GM19397 (cell line): ENCODE results near the gene NUFIP1.
A peak's percentile ranks its signal among the peaks of the same experiment; 100 is the strongest.
"Not testable (repeated sequence)": the region's sequence is repeated elsewhere in the genome, so short reads cannot be mapped to it uniquely, and the experiment has no call there.

ENCODE experiments used
- ATAC-seq: cut with Tn5 transposase; IDR thresholded peaks from one replicate; pipeline ENCODE4 v1.9.1; 2021; ENCODE audit warnings: mild to moderate bottlenecking, moderate library complexity; ENCODE audit not compliant: unreplicated experiment

NUFIP1 gene

DNA sequence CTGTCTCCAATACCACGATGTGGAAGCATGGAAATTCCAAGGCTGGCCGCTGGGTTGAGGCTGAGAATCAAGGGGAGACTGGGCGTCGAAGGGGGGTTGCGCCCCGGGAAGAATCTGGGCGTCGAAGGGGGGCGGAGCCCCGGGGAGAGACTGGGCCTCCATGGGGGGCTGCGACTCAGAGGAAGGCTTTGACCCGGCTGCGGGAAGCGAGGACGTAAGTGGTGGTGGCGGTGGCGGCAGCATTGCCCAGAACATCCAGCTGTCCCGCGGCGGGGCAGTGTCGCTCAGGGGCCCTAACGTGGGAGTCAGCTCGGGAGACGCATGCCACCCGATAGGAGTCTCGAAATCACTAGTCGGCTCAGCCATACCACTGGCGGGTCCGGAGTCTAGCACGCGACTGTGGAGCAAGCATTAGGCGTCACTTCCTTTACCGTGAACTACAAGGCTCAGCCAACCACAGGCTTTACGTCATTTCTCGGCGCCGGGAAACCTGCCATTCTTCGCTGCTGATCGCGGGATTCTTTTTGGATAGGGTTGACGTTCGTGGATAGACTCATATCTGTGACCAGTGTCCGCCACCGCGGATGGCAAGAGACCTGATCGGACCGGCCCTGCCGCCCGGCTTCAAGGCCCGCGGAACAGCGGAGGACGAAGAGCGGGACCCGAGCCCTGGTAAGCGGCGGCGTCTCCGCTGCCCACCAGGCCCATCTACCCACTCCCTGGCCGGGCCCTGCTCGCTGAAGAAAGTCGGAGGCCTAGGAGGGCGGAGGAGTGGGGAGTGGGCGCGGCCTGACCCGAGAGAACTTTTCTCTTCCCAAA, at the start of gene NUFIP1, which contains the start of gene GPALPP1:
Gene NUFIP1, minus strand, starts transcription at position 401 of the 819 bp plus-strand sequence. Its CDS starts 35 bp downstream, at position 366.
Gene GPALPP1, plus strand, starts transcription at position 468 of the 819 bp plus-strand sequence. Its CDS starts 117 bp downstream, at position 585.
- peak; percentile 95 for ATAC-seq

DNA sequence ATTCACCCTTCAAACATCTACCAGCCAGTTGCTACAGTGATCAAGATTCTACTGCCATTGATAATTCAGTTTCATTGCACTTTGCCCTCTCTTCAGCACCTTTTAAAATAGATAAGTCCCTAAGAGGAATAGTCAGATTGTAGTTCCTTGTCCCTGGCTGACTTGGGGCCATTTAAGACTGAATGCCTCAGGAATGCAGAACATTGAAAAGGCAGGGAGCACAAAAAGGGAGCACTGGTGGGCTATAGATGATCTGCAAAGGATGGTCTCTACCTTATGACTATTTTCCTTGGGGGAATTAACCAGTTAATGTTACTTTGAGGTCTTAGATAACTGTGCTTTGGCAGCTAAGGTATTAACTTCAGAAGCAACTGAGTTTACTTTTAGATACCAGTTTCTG, 46.9 kb upstream of the NUFIP1 start:
- no peak for ATAC-seq

DNA sequence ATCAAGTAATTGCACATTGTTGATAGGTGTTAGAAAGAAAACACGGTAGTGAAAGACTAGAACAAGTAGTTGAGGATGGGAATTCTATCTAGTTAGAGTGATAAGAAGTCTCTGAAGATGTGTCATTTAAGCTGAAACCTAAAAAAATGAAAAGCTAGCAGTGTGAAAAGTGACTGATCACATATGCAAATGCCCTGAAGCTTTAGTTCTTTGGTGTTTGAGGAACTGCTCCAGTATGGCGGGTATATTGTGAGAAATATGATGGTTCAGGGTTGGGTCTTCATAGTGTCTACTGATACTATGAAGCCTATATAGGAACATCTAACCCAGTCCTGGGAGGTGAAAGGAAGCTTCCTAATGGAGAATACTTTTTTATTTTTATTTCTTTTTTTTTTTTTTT, 45.1 kb upstream of the NUFIP1 start:
- ATAC-seq: no peak

DNA sequence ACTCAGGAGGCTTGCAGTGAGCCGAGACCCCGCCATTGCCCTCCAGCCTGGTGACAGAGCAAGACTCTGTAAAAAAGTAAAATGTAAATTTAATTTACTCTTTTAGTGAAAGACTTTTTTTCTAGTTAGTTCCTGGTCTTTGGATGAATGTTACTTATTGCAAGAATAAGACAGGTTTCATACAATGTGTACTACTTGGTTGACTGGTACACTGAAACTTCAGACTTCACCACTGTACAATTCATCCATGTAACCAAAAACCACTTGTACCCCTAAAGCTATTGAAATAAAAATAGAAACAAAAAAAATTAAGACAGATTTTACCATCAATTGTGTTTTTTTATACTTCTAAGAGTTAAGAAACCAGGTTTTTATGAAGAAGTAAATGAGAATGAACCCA, 35.6 kb upstream of the NUFIP1 start:
- ATAC-seq: no peak

DNA sequence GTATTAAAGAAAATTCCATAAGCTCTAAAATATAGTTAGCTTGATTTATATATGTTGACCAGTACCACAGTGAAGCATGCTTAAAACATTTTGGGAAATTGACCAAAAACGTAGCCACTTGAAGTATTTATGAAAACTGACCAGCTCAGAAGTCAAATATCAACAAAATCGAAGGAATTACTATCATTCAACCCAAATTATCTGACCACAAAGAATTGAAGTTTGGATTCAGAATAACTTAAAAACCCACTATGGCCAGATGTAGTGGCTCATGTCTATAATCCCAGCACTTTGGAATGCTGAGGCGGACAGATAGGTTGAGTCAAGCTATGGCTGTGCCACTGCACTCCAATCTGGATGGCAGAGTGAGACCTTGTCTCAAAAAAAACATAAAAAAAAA, 32.0 kb upstream of the NUFIP1 start:
- ATAC-seq: no peak

DNA sequence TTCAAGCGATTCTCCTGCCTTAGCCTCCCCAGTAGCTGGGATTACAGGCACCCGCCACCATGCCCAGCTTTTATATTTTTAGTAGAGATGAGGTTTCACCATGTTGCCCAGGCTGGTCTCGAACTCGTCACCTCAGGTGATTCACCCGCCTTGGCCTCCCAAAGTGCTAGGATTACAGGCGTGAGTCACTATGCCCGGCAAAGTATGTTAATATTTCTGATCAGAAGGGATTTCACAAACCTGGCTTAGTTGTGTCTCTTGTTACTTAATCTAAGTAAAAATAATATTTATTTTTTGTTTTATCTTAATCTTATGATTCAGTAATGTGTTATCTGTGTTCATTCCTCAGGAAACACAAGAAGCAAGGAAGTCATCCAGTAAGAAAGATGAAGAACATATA, 30.7 kb upstream of the NUFIP1 start:
- ATAC-seq: not testable (repeated sequence)

DNA sequence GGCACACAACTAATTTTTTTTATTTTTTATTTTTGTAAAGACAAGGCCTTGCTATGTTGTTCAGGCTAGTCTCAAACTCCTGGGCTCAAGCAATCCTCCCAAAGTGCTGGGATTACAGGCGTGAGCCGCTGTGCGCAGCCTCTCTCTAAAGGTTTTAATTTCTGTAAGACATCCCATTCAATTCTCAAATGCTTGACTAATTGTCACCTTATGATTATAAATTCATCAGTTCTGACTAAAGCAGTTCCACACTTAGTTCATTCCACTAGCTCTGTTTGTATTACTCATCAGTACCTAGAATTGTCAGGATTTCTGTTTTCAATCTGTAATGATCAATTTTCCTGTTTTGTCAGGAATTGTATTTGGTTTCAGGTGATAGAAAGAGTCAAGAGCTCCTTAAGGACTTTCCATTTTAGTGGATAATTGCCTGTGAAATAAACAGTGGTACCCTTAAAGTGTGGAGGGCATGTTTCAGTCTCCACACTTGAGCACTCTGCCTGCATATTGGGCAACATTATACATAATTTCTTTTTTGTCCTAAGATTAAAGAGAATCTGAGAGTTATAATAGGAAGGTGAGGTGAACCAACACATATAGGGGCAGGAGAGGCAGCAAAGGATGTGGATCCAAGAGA, 27.6 kb upstream of the NUFIP1 start:
- ATAC-seq: no peak

DNA sequence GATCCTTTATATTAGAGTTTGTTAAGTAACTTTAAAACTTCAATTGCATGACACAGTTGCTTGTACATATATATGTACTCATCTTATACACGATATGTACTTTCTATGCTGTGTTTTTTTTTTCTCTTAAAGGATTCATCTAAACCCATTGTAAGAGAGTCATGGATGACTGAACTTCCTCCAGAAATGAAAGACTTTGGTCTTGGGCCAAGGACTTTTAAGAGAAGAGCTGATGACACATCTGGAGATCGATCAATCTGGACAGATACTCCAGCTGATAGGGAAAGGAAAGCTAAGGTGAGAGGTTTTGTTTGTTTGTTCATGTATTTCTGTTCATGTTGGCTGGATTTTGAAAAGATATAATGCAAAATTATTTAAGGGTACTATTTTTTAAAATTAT, 26.0 kb upstream of the NUFIP1 start:
- no peak for ATAC-seq

DNA sequence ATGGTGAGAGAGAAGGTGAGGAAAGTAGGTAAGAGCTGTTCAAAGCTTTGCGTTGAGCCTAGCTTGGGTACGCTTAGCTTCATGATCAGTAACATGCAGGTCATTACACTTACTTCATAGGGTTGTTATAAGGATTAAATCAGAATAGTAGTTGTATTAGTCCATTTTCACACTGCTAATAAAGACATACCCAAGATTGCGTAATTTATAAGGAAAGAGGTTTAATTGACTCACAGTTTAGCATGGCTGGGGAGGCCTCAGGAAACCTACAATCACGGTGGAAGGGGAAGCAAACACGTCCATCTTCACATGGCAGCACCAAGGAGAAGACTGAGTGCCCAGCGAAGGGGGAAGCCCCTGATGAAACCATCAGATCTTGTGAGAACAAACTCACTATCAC, 21.9 kb upstream of the NUFIP1 start:
- no peak for ATAC-seq

DNA sequence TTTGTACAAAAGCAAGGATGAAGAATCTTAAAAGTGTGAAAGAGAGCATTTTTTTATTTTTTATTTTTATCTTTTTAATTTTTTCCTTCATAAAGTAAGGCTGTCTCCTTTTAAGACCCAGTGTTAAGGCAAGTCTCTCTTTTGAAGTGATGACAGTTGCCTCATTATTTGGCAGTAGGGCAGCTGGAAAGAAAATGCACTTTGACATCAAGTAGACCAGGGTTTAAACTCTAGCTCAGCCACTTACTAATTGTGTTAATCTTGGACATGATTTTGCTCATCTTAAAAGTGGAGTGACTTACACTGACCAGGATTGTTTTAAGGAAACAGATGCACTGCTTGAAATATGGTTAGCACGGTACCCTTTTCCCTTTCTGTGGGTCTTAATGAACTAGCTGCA, 18.6 kb upstream of the NUFIP1 start:
- ATAC-seq: no peak

DNA sequence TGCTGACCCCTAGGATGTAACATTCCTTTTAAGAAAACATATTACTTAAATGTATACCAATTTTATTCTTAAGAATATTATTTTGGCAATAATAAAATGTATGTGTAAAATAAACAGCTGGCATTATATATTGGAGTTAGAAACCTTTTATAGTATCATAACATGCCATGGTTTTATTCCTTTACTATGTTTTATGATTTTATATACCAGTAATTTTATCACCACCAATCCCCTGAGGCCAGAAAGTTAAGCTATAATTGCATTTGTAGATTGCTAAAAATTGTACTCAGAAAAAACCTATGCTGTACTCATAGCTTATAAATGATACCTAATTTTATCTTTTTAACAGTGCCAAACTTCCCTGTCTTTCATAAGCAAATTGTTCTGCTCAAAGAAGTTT, 18.0 kb upstream of the NUFIP1 start:
- no peak for ATAC-seq

DNA sequence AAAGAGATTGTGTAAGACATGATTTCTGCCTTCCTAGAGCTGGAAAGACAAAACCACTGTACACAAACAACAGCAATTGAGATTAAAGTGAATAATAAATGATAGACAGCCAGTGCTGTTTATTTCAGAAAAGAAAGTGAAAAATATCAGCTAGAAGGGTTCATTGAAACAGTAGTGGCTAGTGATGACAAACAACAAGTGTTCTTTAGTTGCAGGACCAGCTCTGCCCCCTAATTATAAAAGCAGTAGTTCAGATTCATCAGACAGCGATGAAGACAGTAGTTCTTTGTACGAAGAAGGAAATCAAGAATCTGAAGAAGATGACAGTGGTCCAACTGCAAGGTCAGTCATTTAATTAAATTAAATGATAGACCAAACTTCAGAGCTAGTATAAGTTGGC, 14.8 kb upstream of the NUFIP1 start:
- ATAC-seq: no peak

DNA sequence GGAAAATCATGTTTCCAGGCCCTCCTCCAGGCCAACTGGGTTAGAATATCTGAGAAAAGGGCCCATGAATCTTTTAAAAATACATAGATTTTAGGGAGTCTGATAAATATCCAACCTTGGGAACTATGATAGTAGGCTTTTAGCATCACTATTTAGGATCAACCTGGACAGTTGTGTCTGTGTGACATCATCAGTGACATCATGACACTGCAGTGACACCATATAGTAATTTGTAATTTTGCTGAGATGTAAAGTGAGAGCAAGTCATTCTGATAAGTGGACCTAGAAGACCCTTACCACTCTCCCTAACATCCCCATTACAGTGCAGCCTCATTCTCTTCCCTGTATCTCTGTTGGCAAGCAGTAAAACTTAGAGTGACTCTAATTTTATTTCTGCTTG, 14.1 kb upstream of the NUFIP1 start:
- no peak for ATAC-seq

DNA sequence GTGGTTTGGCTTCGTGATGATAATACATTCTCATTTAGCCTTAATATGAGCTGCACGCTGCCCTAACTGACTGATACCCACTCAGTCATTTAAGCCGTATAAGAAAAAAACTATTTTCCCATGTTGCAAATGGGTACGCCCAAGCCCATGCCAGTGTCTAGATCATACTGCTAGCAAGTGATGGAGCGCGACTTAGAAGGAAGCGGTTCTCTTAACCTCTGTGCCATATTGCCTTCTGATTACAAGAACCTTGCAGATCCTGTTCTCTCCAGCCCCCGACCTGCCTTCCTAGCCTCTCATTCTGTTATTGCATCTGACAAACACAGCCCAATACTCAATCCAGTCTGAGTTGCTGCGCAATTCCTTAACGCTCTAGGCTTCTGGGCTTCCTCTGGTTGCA, 670 bp upstream of the NUFIP1 start:
- no peak for ATAC-seq

DNA sequence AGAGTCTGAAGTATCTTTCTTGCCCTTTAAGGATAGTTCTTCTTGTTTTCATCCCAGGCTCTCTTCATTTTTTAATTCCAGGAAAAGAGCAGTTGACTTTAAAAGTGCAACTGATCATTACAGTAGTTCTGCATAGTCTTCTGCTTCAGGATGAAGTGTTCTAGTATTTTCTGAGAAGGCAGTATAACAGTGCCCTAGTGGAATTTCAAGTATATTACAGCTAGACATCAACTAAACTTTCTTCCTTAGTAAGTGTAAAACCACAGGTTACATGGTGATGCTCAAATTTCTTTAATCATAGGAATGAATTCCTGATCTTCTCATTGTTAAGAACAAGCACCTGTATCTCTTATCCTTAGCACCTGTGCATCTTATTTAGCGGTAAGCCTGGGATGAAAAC, 10.9 kb downstream of the NUFIP1 start:
- no peak for ATAC-seq

DNA sequence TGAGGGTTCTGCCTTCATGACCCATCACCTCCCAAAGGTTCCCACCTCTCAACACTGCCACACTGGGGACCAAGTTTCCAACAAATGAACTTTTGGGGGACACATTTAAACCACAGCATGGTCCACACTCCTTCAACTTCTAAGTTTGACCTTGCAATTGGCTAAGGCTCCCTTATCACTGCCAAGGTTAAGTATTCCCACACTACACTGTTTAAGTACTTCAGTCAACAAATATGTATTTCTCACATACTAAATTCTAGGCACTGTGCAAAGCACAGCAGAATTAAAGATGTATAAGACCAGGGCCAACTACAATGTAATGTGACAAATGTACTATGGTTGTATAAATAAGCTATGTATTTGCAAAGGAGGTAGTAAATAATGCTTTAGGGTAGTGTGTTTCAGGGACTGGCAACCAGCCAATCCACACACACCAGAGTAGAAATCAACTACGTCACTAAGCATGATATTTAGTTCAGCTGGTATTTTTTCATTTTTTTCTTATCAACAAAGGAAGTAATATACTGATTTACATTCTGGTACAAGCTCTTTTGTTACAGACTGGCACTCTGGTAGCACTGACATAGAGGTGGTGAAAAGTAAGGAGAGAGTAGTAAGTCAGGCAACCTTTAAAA, 12.2 kb downstream of the NUFIP1 start:
- ATAC-seq: no peak

DNA sequence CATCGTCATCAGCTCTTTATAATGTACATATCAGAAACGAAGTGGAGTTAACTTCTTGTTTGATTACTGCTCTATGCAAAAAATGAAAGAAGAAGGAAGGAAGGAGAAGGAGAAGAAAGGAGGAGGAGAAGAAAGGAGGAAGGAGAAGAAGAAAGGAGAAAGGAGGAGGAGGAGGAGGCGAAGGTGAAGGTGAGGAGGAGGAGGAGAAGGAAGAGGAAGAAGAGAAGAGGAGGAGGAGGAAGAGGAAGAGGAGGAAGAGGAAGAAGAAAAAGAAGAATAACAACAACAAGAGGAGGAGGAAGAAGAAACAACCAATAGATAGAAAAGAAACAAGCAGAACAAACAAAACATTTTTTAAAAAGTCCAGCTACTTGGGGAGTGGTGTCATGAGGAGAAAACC, 13.1 kb downstream of the NUFIP1 start:
- ATAC-seq: no peak

DNA sequence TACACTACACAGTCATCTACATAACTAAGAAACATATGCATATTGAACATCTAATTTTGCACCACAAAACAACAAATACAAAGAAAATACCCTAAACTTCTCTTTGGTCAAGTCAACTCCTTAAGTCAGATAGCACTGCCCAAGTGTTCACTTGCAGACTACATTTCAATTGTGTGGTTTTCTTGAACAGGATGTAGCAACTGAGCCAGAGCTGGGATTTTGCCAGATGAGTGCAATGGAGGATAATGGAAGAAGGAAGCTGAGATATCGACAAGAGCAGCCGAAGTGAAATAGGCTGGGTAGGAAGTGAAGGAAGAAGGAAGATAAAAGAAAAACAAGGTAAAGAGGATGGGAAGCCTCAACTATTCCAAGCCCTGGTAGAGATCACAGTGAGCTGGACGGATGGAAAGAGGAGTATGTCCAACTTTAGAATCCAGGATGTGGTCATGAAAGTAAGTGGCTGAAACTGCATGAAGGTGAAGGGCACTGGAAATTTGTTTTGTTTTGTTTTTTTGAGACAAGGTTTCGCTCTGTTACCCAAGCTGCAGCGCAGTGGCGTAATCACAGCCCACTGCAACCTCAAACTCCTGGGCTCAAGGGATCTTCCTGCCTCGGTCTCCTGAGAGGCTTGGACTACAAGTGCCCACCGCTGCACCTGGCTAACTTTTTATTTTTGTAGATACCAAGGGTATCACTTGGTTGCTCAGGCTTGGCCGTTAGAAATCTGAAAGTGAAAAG, 15.0 kb downstream of the NUFIP1 start:
- no peak for ATAC-seq

DNA sequence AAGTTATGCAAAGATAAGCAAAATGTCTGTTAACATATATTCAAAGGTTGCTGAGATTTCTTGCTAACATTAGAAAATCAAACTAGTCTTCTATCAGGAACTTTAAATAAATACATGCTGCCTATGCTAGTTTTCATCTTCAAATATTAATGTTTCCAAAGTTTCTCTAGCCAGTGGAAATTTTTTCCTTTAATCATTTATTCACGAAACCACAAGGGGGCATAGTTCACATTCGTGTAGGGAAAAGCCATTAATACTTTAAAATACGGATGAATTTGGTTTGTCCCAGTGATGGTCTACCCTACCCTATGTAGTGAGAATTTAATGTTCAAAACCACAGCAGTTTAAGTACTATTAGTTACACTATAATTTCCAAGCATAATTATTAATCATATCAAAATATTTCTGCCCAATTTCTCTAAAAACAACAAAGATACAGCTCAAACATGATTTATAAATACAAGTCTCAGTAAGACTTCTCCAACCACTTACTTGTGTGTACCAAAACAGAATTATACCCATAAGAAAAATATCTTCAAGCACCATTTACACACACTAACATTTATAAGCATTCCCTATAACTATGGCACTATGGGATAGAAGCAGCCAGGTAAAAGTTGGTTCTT, 16.2 kb downstream of the NUFIP1 start:
- ATAC-seq: no peak

DNA sequence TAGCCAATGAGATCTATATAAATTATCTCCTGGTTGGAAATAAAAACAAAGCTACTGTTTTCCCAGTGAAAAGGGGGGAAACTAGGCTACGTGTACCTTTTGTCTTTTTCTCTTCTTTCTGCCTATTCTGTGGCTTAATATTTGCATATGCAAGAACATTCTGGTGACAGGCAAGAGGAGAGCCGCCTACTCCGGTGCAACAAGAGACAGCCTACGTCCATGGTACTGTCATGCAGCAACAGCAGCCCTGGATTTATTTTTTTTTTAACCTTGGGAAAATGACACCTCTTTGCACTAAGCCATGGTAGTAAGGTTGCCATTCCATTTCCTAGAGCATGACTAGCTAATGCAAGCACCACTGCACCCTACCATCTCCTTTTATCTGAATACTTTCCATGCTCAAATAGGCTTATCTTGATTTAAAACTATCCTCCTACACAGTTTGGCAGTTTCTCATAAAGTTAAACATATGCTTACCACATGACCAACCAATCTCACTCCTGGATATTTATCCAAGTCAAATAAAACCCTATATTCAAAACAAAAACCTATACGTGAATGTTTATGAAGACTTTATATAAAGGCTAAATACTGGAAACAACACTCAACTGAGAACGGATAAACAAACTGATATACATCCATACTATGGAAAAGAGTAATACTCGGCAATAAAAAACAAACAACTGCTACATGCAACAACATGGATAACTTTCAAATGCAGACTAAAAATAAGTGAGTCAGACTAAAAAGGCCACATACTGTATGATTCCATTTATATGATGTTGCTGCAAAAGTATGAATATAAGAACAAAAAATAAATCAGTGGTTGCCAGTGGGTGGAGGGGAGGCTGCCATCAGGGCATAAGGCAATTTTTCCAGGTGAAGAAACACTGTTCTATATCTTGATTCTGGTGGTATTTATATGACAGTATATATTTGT, 17.3 kb downstream of the NUFIP1 start:
- no peak for ATAC-seq
